Measurements from ENCODE around the gene CLSTN3.

GRCh38 chr12:7205091-7205490, 74.9 kb downstream of the CLSTN3 start:
- TF ChIP-seq EZH2 (optimal IDR thresholded peaks at IDR 0.05; ENCODE audit: low read depth, low read length), result no peak
- no peak for TF ChIP-seq CTCF (IDR thresholded peaks at IDR 0.05; ENCODE audit: low read length)
